HUES6 (cell line): ENCODE measurements around the gene MED13.

ENCODE experiments used
- H3K27ac ChIP-seq: 2 replicates; pipeline ENCODE4 v1.7.0; 2013; ENCODE audit warnings: low read depth, mild to moderate bottlenecking, low read length, inconsistent platforms
- H3K27me3 ChIP-seq: 2 replicates; pipeline ENCODE4 v1.6.1; 2013; ENCODE audit warnings: low read length; ENCODE audit not compliant: control insufficient read depth, insufficient read depth
- H3K36me3 ChIP-seq: 2 replicates; pipeline ENCODE4 v1.6.1; 2013; ENCODE audit warnings: low read length; ENCODE audit not compliant: control insufficient read depth, insufficient read depth
- H3K4me1 ChIP-seq: 2 replicates; pipeline ENCODE4 v1.6.1; 2013; ENCODE audit warnings: low read length; ENCODE audit not compliant: control insufficient read depth, insufficient read depth
- H3K4me3 ChIP-seq: 2 replicates; pipeline ENCODE4 v1.5.1; 2013; ENCODE audit warnings: low read depth, low read length
- H3K9ac ChIP-seq: one replicate; pipeline ENCODE4 v1.6.1; 2013; ENCODE audit warnings: mild to moderate bottlenecking, low read length
- H3K9me3 ChIP-seq: 2 replicates; pipeline ENCODE4 v1.6.1; 2013; ENCODE audit warnings: low read depth, low read length; ENCODE audit not compliant: control insufficient read depth, insufficient read depth

MED13 gene

DNA sequence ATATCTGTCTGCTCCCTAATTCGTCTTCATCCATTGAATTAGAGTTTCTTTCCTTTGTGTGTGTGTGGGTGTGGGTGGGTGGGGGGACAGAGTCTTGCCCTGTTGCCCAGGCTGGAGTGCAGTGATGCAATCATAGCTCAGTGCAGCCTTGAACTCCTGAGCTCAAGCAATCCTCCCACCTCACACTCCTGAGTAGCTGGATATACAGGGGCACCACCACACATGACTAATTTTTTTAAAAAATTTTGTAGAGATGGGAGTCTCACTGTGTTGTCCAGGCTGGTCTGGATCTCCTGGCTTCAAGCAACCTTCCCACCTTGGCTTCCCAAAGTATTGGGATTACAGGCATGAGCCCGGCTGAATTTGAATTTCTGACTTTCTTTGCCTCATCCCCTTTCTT lies 34.5 kb upstream of the MED13 start:
- H3K36me3 ChIP-seq, result no peaks in the 10 kb centered on the region

DNA sequence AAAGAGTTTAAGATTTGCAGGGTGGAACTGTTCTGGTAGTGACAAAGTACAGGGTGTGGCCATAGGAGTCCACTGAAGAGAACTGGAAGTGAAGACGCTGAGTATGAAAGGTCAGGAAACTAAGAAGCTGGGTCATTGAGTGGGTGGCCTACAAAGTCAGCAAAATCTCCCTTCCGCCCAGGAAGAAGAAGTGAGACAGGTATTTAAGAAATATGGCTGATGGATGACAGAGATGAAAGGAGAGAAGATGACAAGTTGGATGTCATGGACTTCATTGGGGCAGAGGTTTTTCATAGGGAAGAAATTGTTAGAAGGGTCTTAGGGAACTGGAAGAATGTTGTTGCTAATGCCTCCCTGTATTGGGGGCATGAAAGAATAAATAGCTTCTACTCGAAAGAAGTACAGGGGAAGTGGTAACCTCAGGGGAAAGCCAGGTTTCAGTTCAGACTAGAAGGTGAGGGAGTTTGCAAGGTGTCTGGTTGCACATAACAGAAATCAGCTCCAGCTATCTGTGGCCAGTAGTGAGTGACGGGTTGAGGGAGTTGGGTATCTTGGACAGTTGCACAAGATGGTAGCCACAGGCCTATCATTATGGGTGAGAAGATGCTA lies 33.6 kb upstream of the MED13 start:
- no peaks in the 10 kb centered on the region for H3K36me3 ChIP-seq
- H3K9ac ChIP-seq, result no peak overlapping the region
- H3K4me1 ChIP-seq, result peaks cover 5% of the 10 kb centered on the region; the same call in 1 of the 2 replicates
- H3K27ac ChIP-seq, result no peak overlapping the region
- H3K27me3 ChIP-seq, result no peaks in the 10 kb centered on the region
- no peak overlapping the region for H3K4me3 ChIP-seq
- H3K9me3 ChIP-seq, result no peaks in the 10 kb centered on the region

More for the DNA sequence above, 34.5 kb upstream of the MED13 start:
- peaks cover 5% of the 10 kb centered on the region; the same call in 1 of the 2 replicates for H3K4me1 ChIP-seq
- no peaks in the 10 kb centered on the region for H3K27me3 ChIP-seq
- no peak overlapping the region for H3K4me3 ChIP-seq
- H3K9me3 ChIP-seq, result no peaks in the 10 kb centered on the region
- H3K27ac ChIP-seq, result no peak overlapping the region
- no peak overlapping the region for H3K9ac ChIP-seq

DNA sequence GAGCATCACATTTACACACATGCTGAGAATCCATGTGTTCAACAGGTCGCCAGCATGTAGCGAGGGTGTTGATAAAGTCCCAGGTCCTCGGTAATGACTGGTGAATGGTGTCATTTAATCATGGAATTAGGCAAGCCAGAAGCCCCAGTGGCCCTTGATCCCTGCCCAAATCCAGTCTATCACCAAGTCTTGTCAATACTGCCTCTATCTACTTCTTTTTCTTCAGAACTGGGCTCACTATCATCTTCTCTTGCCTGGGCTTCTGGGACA lies 31.3 kb upstream of the MED13 start:
- H3K4me1 ChIP-seq, result peaks cover 2% of the 10 kb centered on the region; the same call in 1 of the 2 replicates
- no peak overlapping the region for H3K27ac ChIP-seq
- no peaks in the 10 kb centered on the region for H3K9me3 ChIP-seq
- H3K36me3 ChIP-seq, result no peaks in the 10 kb centered on the region
- H3K27me3 ChIP-seq, result no peaks in the 10 kb centered on the region
- H3K4me3 ChIP-seq, result no peak overlapping the region
- no peak overlapping the region for H3K9ac ChIP-seq

DNA sequence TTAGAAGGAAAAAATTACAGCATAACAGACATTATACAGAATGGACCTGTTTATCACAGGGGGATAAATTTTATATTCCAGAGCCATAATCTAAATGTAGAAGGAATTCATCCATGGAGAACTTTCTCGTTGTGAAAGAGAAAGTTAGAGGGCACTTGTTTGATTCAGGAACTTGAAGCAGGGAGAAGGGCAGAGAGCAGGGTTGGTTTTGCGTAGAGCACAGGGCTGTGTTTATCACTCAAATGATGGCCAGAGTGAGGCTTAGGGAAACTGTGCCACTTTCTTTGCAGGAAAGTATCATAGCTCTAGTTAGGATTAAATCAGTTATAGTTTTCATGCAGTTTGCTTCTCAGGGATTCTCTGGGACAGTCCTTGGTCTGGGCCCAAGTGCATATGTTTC lies 29.1 kb upstream of the MED13 start:
- Histone ChIP-seq H3K4me1 (no peaks in the 10 kb centered on the region), H3K4me3 (no peak overlapping the region), H3K9me3 (no peaks in the 10 kb centered on the region), H3K9ac (no peak overlapping the region), H3K36me3 (no peaks in the 10 kb centered on the region), H3K27ac (no peak overlapping the region), H3K27me3 (no peaks in the 10 kb centered on the region)

DNA sequence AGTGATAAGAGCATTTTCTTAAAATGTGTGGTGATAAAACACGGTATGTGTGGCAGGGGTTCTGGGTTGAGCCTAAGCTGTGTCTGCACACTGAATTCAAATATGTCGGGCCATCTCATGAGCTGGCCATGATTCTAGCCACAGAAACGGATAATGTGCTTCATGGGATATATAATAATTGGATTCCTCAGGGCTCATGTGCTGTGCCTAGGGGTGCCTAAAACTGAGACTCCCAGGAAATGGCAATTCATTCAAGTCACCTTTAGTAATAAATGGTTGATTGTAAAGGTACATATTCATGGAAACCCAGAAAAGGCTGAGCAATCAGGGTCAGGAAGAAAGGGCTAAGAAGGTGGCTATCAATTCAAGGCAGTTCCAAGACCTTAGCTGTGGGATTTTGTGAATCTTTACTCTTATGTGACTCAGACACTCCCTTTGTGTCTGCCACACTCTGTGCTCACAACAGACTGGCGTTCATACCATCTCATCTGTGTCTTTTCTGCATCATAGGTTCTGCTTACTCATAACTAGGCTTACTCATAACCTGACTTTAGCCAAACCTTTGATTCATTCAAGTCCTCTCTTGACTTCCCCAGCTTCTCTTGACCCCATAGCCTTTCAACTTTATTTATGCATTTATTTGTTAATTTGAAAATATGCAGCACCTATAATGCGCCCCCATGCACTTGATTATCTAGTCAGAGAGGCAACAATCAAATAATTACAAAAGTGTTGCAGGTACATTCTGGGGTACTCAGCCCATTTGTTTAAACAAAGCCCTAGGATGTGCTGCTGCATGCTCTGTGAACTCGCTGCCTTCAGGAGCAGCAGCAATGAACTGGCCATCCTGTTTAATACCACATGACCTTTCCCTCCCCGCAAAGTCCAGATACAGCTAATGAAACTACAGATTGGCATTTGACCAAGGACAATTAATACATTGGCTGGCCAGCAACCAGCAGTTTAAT lies 28.4 kb upstream of the MED13 start:
- Histone ChIP-seq H3K27ac (no peak overlapping the region), H3K9me3 (no peaks in the 10 kb centered on the region), H3K9ac (no peak overlapping the region), H3K36me3 (no peaks in the 10 kb centered on the region), H3K4me3 (no peak overlapping the region), H3K27me3 (no peaks in the 10 kb centered on the region), H3K4me1 (no peaks in the 10 kb centered on the region)

DNA sequence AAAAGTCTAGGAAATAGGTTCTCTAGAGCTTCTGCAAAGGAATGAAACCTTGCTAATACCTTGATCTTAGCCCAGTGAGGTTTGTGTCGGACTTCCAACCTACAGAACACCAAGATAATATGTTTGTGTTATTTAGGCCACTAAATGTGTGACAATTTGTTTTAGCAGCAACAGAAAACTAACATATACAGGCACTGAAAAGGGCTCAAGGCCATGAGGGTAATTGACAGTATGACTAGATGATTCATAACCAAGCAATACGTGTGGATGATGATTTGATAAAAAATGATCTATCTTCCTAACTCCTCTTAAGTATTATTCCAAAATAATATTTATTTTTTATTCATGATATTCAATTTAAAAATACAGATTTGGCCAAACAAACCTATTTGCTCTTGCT lies 27.7 kb upstream of the MED13 start:
- H3K4me1 ChIP-seq, result no peaks in the 10 kb centered on the region
- no peaks in the 10 kb centered on the region for H3K9me3 ChIP-seq
- no peak overlapping the region for H3K9ac ChIP-seq
- no peak overlapping the region for H3K27ac ChIP-seq
- no peaks in the 10 kb centered on the region for H3K36me3 ChIP-seq
- no peaks in the 10 kb centered on the region for H3K27me3 ChIP-seq
- no peak overlapping the region for H3K4me3 ChIP-seq

DNA sequence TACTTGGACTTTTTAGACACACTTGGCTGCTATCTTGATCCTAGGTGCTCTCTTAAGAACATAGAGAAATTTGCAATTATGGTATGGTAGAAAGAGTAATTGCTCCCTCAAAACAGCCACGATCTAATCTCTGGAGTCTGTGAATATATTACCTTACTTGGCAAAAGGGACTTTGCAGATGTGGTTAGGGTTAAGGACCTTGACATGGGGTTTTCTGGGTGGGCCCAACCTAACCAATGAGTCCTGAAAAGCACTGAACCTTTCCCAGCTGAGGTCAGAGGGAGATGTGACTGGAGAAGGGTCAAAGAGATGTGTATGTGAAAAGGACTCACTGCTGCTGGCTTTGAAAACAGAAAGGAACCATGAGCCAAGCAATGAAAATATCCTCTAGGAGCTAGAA lies 26.7 kb upstream of the MED13 start:
- Histone ChIP-seq H3K9ac (no peak overlapping the region), H3K27me3 (no peaks in the 10 kb centered on the region), H3K27ac (no peak overlapping the region), H3K4me1 (no peaks in the 10 kb centered on the region), H3K4me3 (no peak overlapping the region), H3K36me3 (no peaks in the 10 kb centered on the region), H3K9me3 (no peaks in the 10 kb centered on the region)

DNA sequence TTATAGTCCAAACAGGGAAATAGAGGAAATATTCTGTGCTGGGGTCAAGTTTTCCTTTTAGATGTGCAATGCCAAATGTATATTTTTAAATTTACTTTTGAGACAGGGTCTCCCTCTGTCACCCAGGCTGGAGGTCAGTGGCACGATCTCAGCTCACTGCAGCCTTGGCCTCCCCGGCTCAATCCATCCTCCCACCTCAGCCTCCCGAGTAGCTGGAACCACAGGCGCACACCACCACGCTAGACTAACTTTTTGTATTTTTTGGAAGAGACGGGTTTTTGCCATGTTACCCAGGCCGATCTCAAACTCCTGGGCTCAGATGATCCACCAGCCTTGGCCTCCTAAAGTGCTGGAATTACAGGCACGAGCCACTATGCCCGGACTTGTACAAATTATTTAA lies 25.8 kb upstream of the MED13 start:
- H3K27me3 ChIP-seq, result no peaks in the 10 kb centered on the region
- no peak overlapping the region for H3K4me3 ChIP-seq
- H3K9me3 ChIP-seq, result no peaks in the 10 kb centered on the region
- H3K27ac ChIP-seq, result no peak overlapping the region
- H3K4me1 ChIP-seq, result no peaks in the 10 kb centered on the region
- no peaks in the 10 kb centered on the region for H3K36me3 ChIP-seq
- no peak overlapping the region for H3K9ac ChIP-seq

DNA sequence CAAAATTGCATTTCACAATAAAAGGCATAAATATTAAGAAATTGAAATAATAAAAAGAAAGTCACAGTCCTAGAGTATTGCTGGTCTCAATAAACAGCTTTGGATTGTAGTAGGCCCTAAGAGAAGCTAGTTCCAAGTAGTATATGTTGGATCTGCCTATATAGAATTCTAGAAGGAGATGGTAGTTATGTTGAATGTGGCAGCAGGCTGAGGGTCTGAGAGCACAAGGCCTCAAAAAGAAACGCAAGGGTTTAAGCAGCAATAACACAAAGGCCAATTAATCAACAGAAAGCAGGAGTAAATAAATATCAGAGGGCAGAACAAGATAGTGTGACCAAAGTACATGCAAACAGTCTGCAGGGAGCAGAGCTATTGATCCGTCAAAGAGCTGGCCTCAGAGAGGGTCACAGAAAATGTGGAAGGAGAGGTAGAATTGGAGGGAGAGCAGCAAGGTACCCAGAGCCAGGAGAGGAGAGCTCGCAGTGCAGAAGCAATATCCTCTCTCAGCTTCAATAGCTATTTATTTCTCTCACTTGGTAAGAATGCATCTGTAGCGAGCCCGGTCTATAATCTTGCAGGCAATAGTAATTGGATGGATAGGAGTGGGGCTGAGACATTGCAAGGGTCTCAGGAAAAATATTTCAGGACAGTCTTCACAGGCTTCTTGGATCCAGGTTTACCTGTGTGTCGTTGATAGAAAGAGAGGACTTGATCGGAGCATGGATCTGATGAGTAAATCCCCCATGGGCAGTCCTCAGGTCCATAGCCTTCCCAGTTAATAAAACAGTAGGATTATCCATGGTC lies 25.1 kb upstream of the MED13 start:
- Histone ChIP-seq H3K4me1 (no peaks in the 10 kb centered on the region), H3K27me3 (no peaks in the 10 kb centered on the region), H3K27ac (no peak overlapping the region), H3K4me3 (no peak overlapping the region), H3K36me3 (no peaks in the 10 kb centered on the region), H3K9me3 (no peaks in the 10 kb centered on the region), H3K9ac (no peak overlapping the region)

DNA sequence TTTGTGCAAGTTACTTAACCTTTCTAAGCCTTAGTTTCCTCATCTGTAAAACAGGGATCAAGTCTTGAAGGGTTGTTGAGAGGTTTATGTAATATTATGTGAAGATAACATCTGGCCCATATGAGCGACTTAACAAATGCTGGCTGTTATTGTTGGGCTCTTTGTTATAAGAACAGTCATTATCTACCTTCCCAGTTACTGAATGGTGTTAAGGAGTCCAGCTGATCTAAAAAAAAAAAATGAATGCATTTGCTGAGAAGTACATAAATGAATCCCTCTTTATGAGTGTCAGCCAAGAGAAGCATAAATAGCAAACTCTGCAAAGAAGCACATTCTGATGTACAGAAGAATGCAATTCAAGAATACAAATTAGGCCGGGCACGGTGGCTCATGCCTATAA lies 24.3 kb upstream of the MED13 start:
- Histone ChIP-seq H3K36me3 (no peaks in the 10 kb centered on the region), H3K27me3 (no peaks in the 10 kb centered on the region), H3K4me3 (no peak overlapping the region), H3K9ac (no peak overlapping the region), H3K27ac (no peak overlapping the region), H3K9me3 (no peaks in the 10 kb centered on the region), H3K4me1 (no peaks in the 10 kb centered on the region)

DNA sequence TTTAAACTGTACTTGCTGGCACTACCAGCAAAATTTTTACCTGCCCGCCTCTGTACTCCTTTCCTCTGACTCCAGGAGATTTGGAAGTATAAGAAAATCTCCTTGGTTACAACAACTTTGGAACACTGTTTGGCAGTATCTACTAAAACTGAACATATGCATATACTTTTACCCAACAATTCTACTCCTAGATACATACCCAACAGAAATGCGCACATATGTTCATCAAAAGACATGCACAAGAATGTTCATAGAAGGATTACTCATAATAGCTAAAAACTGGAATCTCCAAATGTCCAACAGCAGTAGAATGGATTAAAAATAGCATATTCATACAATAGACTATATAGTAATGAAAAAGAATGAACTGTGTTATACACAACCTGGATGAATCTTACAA lies 21.7 kb upstream of the MED13 start:
- Histone ChIP-seq H3K27me3 (no peaks in the 10 kb centered on the region), H3K27ac (no peak overlapping the region), H3K4me1 (no peaks in the 10 kb centered on the region), H3K9ac (no peak overlapping the region), H3K4me3 (no peak overlapping the region), H3K9me3 (no peaks in the 10 kb centered on the region), H3K36me3 (no peaks in the 10 kb centered on the region)
